Stimulated activated CD8-positive, alpha-beta memory T cell treated with anti-CD3 and anti-CD28 coated beads, Interleukin-7, amount 100 ng/mL, for 24 hours (primary cell): ENCODE results near the gene SPINK4.

ENCODE experiments used
- DNase-seq: peaks from one replicate; pipeline ENCODE4 v3.0.0-alpha.2; 2020; ENCODE audit warnings: low read depth

The SPINK4 gene

GRCh38 chr9:33257276-33257675, 17.3 kb downstream of the SPINK4 start:
- no peak for DNase-seq

- no peak for DNase-seq
Observed at GRCh38 chr9:33260372-33260771, 20.4 kb downstream of the SPINK4 start.

GRCh38 chr9:33263131-33264002, 23.4 kb downstream of the SPINK4 start:
- no peak for DNase-seq

GRCh38 chr9:33264003-33264472, 24.1 kb downstream of the SPINK4 start:
- DNase-seq: no peak

- peak; percentile 98 for DNase-seq
Observed at GRCh38 chr9:33264473-33265177, 24.7 kb downstream of the SPINK4 start, which contains the start of the genes BAG1 and CHMP5. Gene BAG1, minus strand, starts transcription at chr9:33264708. Gene CHMP5, plus strand, starts transcription at chr9:33265049. Its CDS starts 30 bp downstream, at chr9:33265079.

GRCh38 chr9:33265211-33265865, 25.4 kb downstream of the SPINK4 start:
- no peak for DNase-seq

- DNase-seq: no peak
Observed at GRCh38 chr9:33267151-33267767, 27.3 kb downstream of the SPINK4 start.

GRCh38 chr9:33270146-33270545, 30.2 kb downstream of the SPINK4 start:
- DNase-seq: no peak

- no peak for DNase-seq
Observed at GRCh38 chr9:33272061-33272460, 32.1 kb downstream of the SPINK4 start.

GRCh38 chr9:33273266-33273971, 33.5 kb downstream of the SPINK4 start:
- DNase-seq: no peak

GRCh38 chr9:33273972-33274328, 34.0 kb downstream of the SPINK4 start:
- DNase-seq: no peak

GRCh38 chr9:33277484-33277883, 37.5 kb downstream of the SPINK4 start:
- DNase-seq: no peak

- DNase-seq: no peak
Observed at GRCh38 chr9:33285502-33285901, 45.5 kb downstream of the SPINK4 start.

- DNase-seq: no peak
Observed at GRCh38 chr9:33287087-33287490, 47.1 kb downstream of the SPINK4 start.

- no peak for DNase-seq
Observed at GRCh38 chr9:33288235-33288634, 48.3 kb downstream of the SPINK4 start.

- DNase-seq: no peak
Observed at GRCh38 chr9:33288828-33289483, 49.0 kb downstream of the SPINK4 start.

- DNase-seq: no peak
Observed at GRCh38 chr9:33289496-33289895, 49.5 kb downstream of the SPINK4 start.

- DNase-seq: no peak
Observed at GRCh38 chr9:33289936-33290246, 49.9 kb downstream of the SPINK4 start.

- DNase-seq: peak; percentile 97
Observed at GRCh38 chr9:33290247-33291030, 50.5 kb downstream of the SPINK4 start, which contains the start of gene NFX1. Gene NFX1, plus strand, starts transcription at chr9:33290516. Its CDS starts 57 bp downstream, at chr9:33290573.

GRCh38 chr9:33291031-33291397, 51.0 kb downstream of the SPINK4 start:
- DNase-seq: no peak
